WI38 (cell line): ENCODE results near the gene LSM2.

Experiments used
- H3K4me3 ChIP-seq: 2 replicates; pipeline ENCODE4 v1.5.1; 2011; ENCODE audit warnings: low read depth, mild to moderate bottlenecking, control low read depth, low read length
- CTCF ChIP-seq: IDR thresholded peaks from 2 replicates; pipeline ENCODE4 v1.5.1; 2012; ENCODE audit warnings: low read depth, mild to moderate bottlenecking, control low read depth, low read length

Gene LSM2

GRCh38 chr6:31778999-31779885 is 27.5 kb downstream of the LSM2 start:
- TF ChIP-seq CTCF, result no peak
- no peak overlapping the region for H3K4me3 ChIP-seq

DNA sequence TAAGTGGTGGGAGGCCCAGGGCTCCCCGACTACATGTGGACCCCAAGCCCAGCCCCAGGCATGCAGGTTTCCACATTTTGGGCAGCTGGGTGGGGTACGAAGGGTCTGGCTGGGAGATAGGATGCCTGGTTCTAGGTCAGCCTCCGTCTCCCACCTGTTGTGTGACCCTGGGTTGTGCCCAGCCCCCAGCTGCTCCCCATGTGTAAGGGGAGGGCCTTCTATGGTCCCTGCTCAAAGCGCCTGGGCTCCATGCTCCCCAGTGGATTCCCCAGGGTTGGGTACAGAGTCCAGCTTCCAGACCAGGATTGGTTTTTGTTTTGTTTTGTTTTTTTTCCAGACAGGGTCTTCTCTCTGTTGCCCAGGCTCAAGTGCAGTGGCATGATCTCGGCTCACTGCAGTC is 28.6 kb downstream of the LSM2 start:
- no peak for TF ChIP-seq CTCF
- H3K4me3 ChIP-seq, result no peak overlapping the region

GRCh38 chr6:31777667-31778050 is 29.1 kb downstream of the LSM2 start:
- TF ChIP-seq CTCF, result no peak
- H3K4me3 ChIP-seq, result no peak overlapping the region

- no peak for TF ChIP-seq CTCF
- no peak within 1 kb of the TSS for H3K4me3 ChIP-seq
Observed at GRCh38 chr6:31776989-31777666, 29.6 kb downstream of the LSM2 start, which contains the start of gene VWA7. Gene VWA7 (minus strand): TSS chr6:31777328. CDS start chr6:31776779, 549 bp downstream.

- no peak overlapping the region for H3K4me3 ChIP-seq
- TF ChIP-seq CTCF, result no peak
Observed at GRCh38 chr6:31776485-31776988, 30.2 kb downstream of the LSM2 start.

- TF ChIP-seq CTCF, result no peak
- no peak overlapping the region for H3K4me3 ChIP-seq
Observed at GRCh38 chr6:31775633-31776484, 30.9 kb downstream of the LSM2 start.
